ENCODE results near the gene GNMT. TPM values are rescaled to one million over a fixed set of nuclear protein-coding genes. Genes with fewer than 3 reads are reported as not detected.
A peak's percentile ranks its signal among the peaks of the same experiment; 100 is the strongest.

The GNMT gene
- polyA plus RNA-seq, 1 of the 3 experiments (the other 2 are of a cell fraction), result 2.0 TPM

GRCh38 chr6:42963855-42964605 is 3.5 kb downstream of the GNMT start:
- no peak overlapping the region for H3K9ac ChIP-seq
- H3K36me3 ChIP-seq (replicated peaks in 1 of 2; ENCODE audit: control insufficient read depth in 1 of 2, insufficient read depth in 2 of 2, low read length in 1 of 2), result peaks cover 0 to 34% of the 10 kb centered on the region in 2 experiments
- H4K20me1 ChIP-seq (ENCODE audit: insufficient read depth), result no peaks in the 10 kb centered on the region
- TF ChIP-seq FOXJ3 (CRISPR knock-in tag; IDR thresholded peaks at IDR 0.05) (no peak), CTCF (IDR thresholded peaks at IDR 0.05) (peak; percentile 42), RAD21 (IDR thresholded peaks at IDR 0.05; ENCODE audit: low read length) (peak; percentile 48), TAF1 (IDR thresholded peaks at IDR 0.05; ENCODE audit: borderline replicate concordance, low read depth, low read length) (no peak)
- DNase-seq, result peak; percentile 75
- no peak overlapping the region for H3K4me3 ChIP-seq (ENCODE audit: low read depth in 2 of 2, low read length in 1 of 2)
- H2AFZ ChIP-seq (ENCODE audit: low read depth), result no peak overlapping the region
- no peaks in the 10 kb centered on the region for H3F3A ChIP-seq (replicated peaks; ENCODE audit: insufficient read depth)
- ChIA-PET CTCF (interaction anchor here (0.6 to 2.0 kb wide), 9 partner anchors 8 to 179 kb away, joined by 3 to 9 read pairs (median 4); partner anchors contain the start of genes PEX6 and PPP2R5D), POLR2A (interaction anchor here (1.8 to 2.1 kb wide), 2 partner anchors 15 kb away, joined by 4 to 8 read pairs; partner anchors contain the start of gene PEX6)
- no peak overlapping the region for H3K27ac ChIP-seq (ENCODE audit: low read depth in 2 of 2, low read length in 1 of 2)
- H3K27me3 ChIP-seq (ENCODE audit: insufficient read depth), result no peaks in the 10 kb centered on the region
- 87% methylated on average over 3 of the region's 9 CpGs for WGBS (ENCODE audit: low lambda C conversion rate)
- no peaks in the 10 kb centered on the region for H3K9me2 ChIP-seq
- H3K79me2 ChIP-seq (ENCODE audit: insufficient read depth), result no peaks in the 10 kb centered on the region
- H3K9me3 ChIP-seq, result no peaks in the 10 kb centered on the region
- H3K4me1 ChIP-seq (ENCODE audit: control insufficient read depth in 1 of 2, insufficient read depth in 2 of 2, low read depth in 1 of 2, low read length in 1 of 2), result peaks cover 0 to 7% of the 10 kb centered on the region in 2 experiments; a peak in 1 of 4 replicates
- H3K4me2 ChIP-seq, result no peak overlapping the region

GRCh38 chr6:42966571-42966970 is 6.0 kb downstream of the GNMT start:
- Histone ChIP-seq H3K9me2 (no peaks in the 10 kb centered on the region), H3K9ac (no peak overlapping the region), H3K27ac (ENCODE audit: low read depth in 2 of 2, low read length in 1 of 2) (no peak overlapping the region), H3K9me3 (no peaks in the 10 kb centered on the region), H3K4me2 (no peak overlapping the region), H3K4me1 (ENCODE audit: control insufficient read depth in 1 of 2, insufficient read depth in 2 of 2, low read depth in 1 of 2, low read length in 1 of 2) (peaks cover 0 to 9% of the 10 kb centered on the region in 2 experiments; a peak in 3 of 4 replicates), H3K36me3 (replicated peaks in 1 of 2; ENCODE audit: control insufficient read depth in 1 of 2, insufficient read depth in 2 of 2, low read length in 1 of 2) (peaks cover 0 to 41% of the 10 kb centered on the region in 2 experiments), H3F3A (replicated peaks; ENCODE audit: insufficient read depth) (peaks cover 3% of the 10 kb centered on the region), H4K20me1 (ENCODE audit: insufficient read depth) (no peaks in the 10 kb centered on the region), H3K27me3 (ENCODE audit: insufficient read depth) (no peaks in the 10 kb centered on the region), H3K4me3 (ENCODE audit: low read depth in 2 of 2, low read length in 1 of 2) (no peak overlapping the region), H3K79me2 (ENCODE audit: insufficient read depth) (no peaks in the 10 kb centered on the region), H2AFZ (ENCODE audit: low read depth) (no peak overlapping the region)
- DNase-seq, result no peak
- WGBS (ENCODE audit: low lambda C conversion rate), result 93% methylated on average over 7 of the region's 7 CpGs
- TF ChIP-seq USF1 (IDR thresholded peaks at IDR 0.05; ENCODE audit: borderline replicate concordance, low read depth) (no peak), TAF1 (IDR thresholded peaks at IDR 0.05; ENCODE audit: borderline replicate concordance, low read depth, low read length) (no peak), GABPA (IDR thresholded peaks at IDR 0.05; ENCODE audit: low read depth) (no peak), ELF1 (IDR thresholded peaks at IDR 0.05) (no peak), NRF1 (IDR thresholded peaks at IDR 0.05; ENCODE audit: low read depth, low read length) (no peak), TCF12 (IDR thresholded peaks at IDR 0.05) (no peak), EZH2phosphoT487 (IDR thresholded peaks at IDR 0.05; ENCODE audit: borderline replicate concordance, low read depth) (no peak)
- CTCF ChIA-PET, result interaction anchor here (0.9 kb wide), 1 partner anchor 12 kb away, joined by 3 read pairs; the partner anchor contains the start of gene PEX6
- POLR2A ChIA-PET, result interaction anchor here (0.6 kb wide), 1 partner anchor 64 kb away, joined by 3 read pairs; no protein-coding TSS in a partner anchor

Data from SK-N-SH (cell line).